CD14-positive monocyte (primary cell): Measurements from ENCODE around the gene ST7L. TPM values are rescaled to one million over a fixed set of nuclear protein-coding genes. Genes with fewer than 3 reads are reported as not detected.

Source experiments
- DNase-seq, 3 donors: peaks; one replicate each; pipeline ENCODE4 v3.0.0-alpha.2; 2011 to 2022
- H2AFZ ChIP-seq: 2 replicates; pipeline ENCODE4 v1.6.0; 2012; ENCODE audit warnings: mild to moderate bottlenecking, low read depth, low read length, inconsistent platforms; ENCODE audit not compliant: insufficient read depth, poor library complexity, severe bottlenecking
- H3K27ac ChIP-seq, 2 donors: 1 replicate in 1 of 2; 2 replicates in 1 of 2; pipeline ENCODE4 v1.5.1; 2012 to 2013; ENCODE audit warnings: low read length in 2 of 2, control low read depth in 1 of 2, inconsistent platforms in 1 of 2, low read depth in 1 of 2, mild to moderate bottlenecking in 1 of 2
- H3K27me3 ChIP-seq, 2 donors: one replicate each; pipeline versions ENCODE4 v1.6.0 to v1.6.1; 2011 to 2013; ENCODE audit warnings: low read length in 2 of 2; ENCODE audit not compliant: control insufficient read depth in 2 of 2, insufficient read depth in 2 of 2
- H3K36me3 ChIP-seq, 2 donors: replicated peaks in 1 of 2; 1 replicate in 1 of 2; 2 replicates in 1 of 2; pipeline versions ENCODE4 v1.5.1 to v1.6.1; 2012 to 2013; ENCODE audit warnings: low read length in 2 of 2, control low read depth in 1 of 2, inconsistent platforms in 1 of 2, mild to moderate bottlenecking in 1 of 2; ENCODE audit not compliant: insufficient read depth in 2 of 2, control insufficient read depth in 1 of 2
- H3K4me1 ChIP-seq, 2 donors: 1 replicate in 1 of 2; 2 replicates in 1 of 2; pipeline versions ENCODE4 v1.5.1 to v1.6.1; 2012 to 2013; ENCODE audit warnings: low read length in 2 of 2, control low read depth in 1 of 2, inconsistent platforms in 1 of 2, mild to moderate bottlenecking in 1 of 2, moderate library complexity in 1 of 2; ENCODE audit not compliant: insufficient read depth in 2 of 2, control insufficient read depth in 1 of 2
- H3K4me2 ChIP-seq: replicated peaks from 2 replicates; pipeline ENCODE3; 2012; ENCODE audit warnings: low read length, moderate library complexity, mild to moderate bottlenecking; ENCODE audit not compliant: poor library complexity, severe bottlenecking; ENCODE audit errors: extremely low read depth
- H3K4me3 ChIP-seq, 3 experiments: fragments of 200-600 bp in 1 of 3; sonication (generic) in 1 of 3; replicated peaks in 1 of 3; 1 replicate in 2 of 3; 2 replicates in 1 of 3; pipeline ENCODE4 v1.5.1; 2011 to 2013; ENCODE audit warnings: low read length in 3 of 3, mild to moderate bottlenecking in 3 of 3, control low read depth in 2 of 3, low read depth in 2 of 3, inconsistent platforms in 1 of 3, moderate library complexity in 1 of 3
- H3K79me2 ChIP-seq: 2 replicates; pipeline ENCODE4 v1.6.0; 2012; ENCODE audit warnings: mild to moderate bottlenecking, control low read depth, inconsistent platforms, low read length, moderate library complexity; ENCODE audit not compliant: insufficient read depth
- H3K9ac ChIP-seq: 2 replicates; pipeline ENCODE4 v1.6.0; 2017; ENCODE audit warnings: low read length, mild to moderate bottlenecking; ENCODE audit not compliant: insufficient read depth, poor library complexity, severe bottlenecking
- H3K9me3 ChIP-seq, 2 donors: replicated peaks in 1 of 2; 1 replicate in 1 of 2; 2 replicates in 1 of 2; pipeline versions ENCODE4 v1.5.1 to v1.6.1; 2012 to 2013; ENCODE audit warnings: low read length in 2 of 2, control low read depth in 1 of 2; ENCODE audit not compliant: control insufficient read depth in 1 of 2, insufficient read depth in 1 of 2
- H4K20me1 ChIP-seq: 2 replicates; pipeline ENCODE4 v1.6.0; 2012; ENCODE audit warnings: mild to moderate bottlenecking, low read length, control low read depth, moderate library complexity; ENCODE audit not compliant: insufficient read depth
- H3K27ac Mint-ChIP-seq, 7 donors: one replicate each; pipeline ENCODE4 v1.8.0; 2020; ENCODE audit warnings: mild to moderate bottlenecking in 7 of 7, mixed read lengths in 7 of 7, moderate library complexity in 6 of 7, inconsistent platforms in 2 of 7
- H3K27me3 Mint-ChIP-seq, 3 donors: one replicate each; pipeline ENCODE4 v1.8.0; 2021 to 2022; ENCODE audit warnings: low read depth in 3 of 3, mild to moderate bottlenecking in 3 of 3, mixed read lengths in 3 of 3, moderate library complexity in 3 of 3, inconsistent platforms in 1 of 3
- H3K36me3 Mint-ChIP-seq, 2 donors: one replicate each; pipeline ENCODE4 v1.8.0; 2020; ENCODE audit warnings: mixed read lengths in 2 of 2, inconsistent platforms in 1 of 2, mild to moderate bottlenecking in 1 of 2
- H3K4me1 Mint-ChIP-seq: one replicate; pipeline ENCODE4 v1.8.0; 2020; ENCODE audit warnings: mild to moderate bottlenecking, mixed read lengths
- H3K4me3 Mint-ChIP-seq, 2 donors: one replicate each; pipeline ENCODE4 v1.8.0; 2020; ENCODE audit warnings: mild to moderate bottlenecking in 2 of 2, mixed read lengths in 2 of 2, moderate library complexity in 1 of 2
- H3K9me3 Mint-ChIP-seq, 7 donors: one replicate each; pipeline ENCODE4 v1.8.0; 2020 to 2022; ENCODE audit warnings: mixed read lengths in 7 of 7, mild to moderate bottlenecking in 6 of 7, moderate library complexity in 6 of 7, inconsistent platforms in 2 of 7
- CTCF ChIP-seq: fragments of 200-600 bp; IDR thresholded peaks from one replicate; pipeline ENCODE4 v1.8.0; 2022; ENCODE audit warnings: antibody characterized with exemption, mild to moderate bottlenecking
- WGBS: methylation state at CpG from one replicate; pipeline ENCODE4 v1.1.5; 2013; ENCODE audit warnings: missing lambda C conversion rate; ENCODE audit not compliant: insufficient coverage; 5-methylcytosine and 5-hydroxymethylcytosine counted together
- intact Hi-C, 2 donors: fragments of 100-400 bp; cut with micrococcal nuclease; formaldehyde crosslinking; loops; one replicate each; pipeline versions ENCODE4 v1.15.0 to v1.15.1; 2023
- polyA plus RNA-seq, 3 donors: library from polyadenylated mRNA; depleted of rRNA in 1 of 3; unstranded in 2 of 3; stranded (reverse) in 1 of 3; fragments of 300-500 nt in 2 of 3; fragments of >200 nt in 1 of 3; fragmentation: Illumina TruSeq in 2 of 3; gene quantifications; 1 replicate in 2 of 3; 2 replicates in 1 of 3; pipeline ENCODE4 v1.2.3, GENCODE V29; 2012 to 2021

The ST7L gene
- polyA plus RNA-seq, 3 donors, result 5.4 to 10.0 (median 6.1) TPM

GRCh38 chr1:112537456-112537855 lies 81.5 kb downstream of the ST7L start:
- Histone ChIP-seq H3K9ac (no peak overlapping the region), H3K4me3 (no peak overlapping the region), H3K9me3 (no peaks in the 10 kb centered on the region), H2AFZ (no peak overlapping the region), H4K20me1 (no peaks in the 10 kb centered on the region), H3K79me2 (no peaks in the 10 kb centered on the region), H3K27me3 (no peaks in the 10 kb centered on the region), H3K4me1 (no peaks in the 10 kb centered on the region), H3K36me3 (peaks cover 7 to 20% of the 10 kb centered on the region in 2 donors), H3K27ac (no peak overlapping the region), H3K4me2 (no peak overlapping the region)
- intact Hi-C loops, result no loop called here
- Mint-ChIP-seq H3K27me3 (peaks cover 0 to 2% (median 0%) of the 10 kb centered on the region in 3 donors), H3K27ac (no peak overlapping the region), H3K36me3 (peaks cover 26 to 41% of the 10 kb centered on the region in 2 donors), H3K9me3 (no peaks in the 10 kb centered on the region), H3K4me3 (no peak overlapping the region), H3K4me1 (no peaks in the 10 kb centered on the region)
- TF ChIP-seq CTCF, result no peak
- DNase-seq, result no peak

- no peaks in the 10 kb centered on the region for H3K4me1 Mint-ChIP-seq
- Histone ChIP-seq H3K9ac (no peak overlapping the region), H2AFZ (no peak overlapping the region), H3K9me3 (no peaks in the 10 kb centered on the region), H3K4me3 (no peak overlapping the region), H3K27ac (no peak overlapping the region), H3K79me2 (no peaks in the 10 kb centered on the region), H4K20me1 (no peaks in the 10 kb centered on the region), H3K4me1 (no peaks in the 10 kb centered on the region), H3K36me3 (peaks cover 7 to 20% of the 10 kb centered on the region in 2 donors), H3K4me2 (no peak overlapping the region), H3K27me3 (no peaks in the 10 kb centered on the region)
- 92% methylated on average over 2 of the region's 2 CpGs for WGBS
- intact Hi-C loops, result no loop called here
- TF ChIP-seq CTCF, result no peak
- H3K9me3 Mint-ChIP-seq, result no peaks in the 10 kb centered on the region
- H3K36me3 Mint-ChIP-seq, result peaks cover 24 to 35% of the 10 kb centered on the region in 2 donors
- DNase-seq, result no peak
- H3K27me3 Mint-ChIP-seq, result peaks cover 0 to 2% (median 0%) of the 10 kb centered on the region in 3 donors
- H3K4me3 Mint-ChIP-seq, result no peak overlapping the region
- no peak overlapping the region for H3K27ac Mint-ChIP-seq
These were observed 82.4 kb downstream of the ST7L start for GRCh38 chr1:112536561-112536960.
